GM15510 (cell line): Measurements from ENCODE around the gene TRH.

ENCODE experiments used
- POLR2A ChIP-seq: IDR thresholded peaks from 3 replicates; pipeline ENCODE4 v1.6.1; 2011; ENCODE audit warnings: borderline replicate concordance; ENCODE audit not compliant: insufficient read length; ENCODE audit errors: extremely low read depth

TRH gene

GRCh38 chr3:129952556-129953355 lies 21.8 kb upstream of the TRH start:
- TF ChIP-seq POLR2A, result no peak

GRCh38 chr3:129953621-129954020 lies 20.9 kb upstream of the TRH start:
- no peak for TF ChIP-seq POLR2A

GRCh38 chr3:129954514-129954913 lies 20.0 kb upstream of the TRH start:
- no peak for TF ChIP-seq POLR2A

DNA sequence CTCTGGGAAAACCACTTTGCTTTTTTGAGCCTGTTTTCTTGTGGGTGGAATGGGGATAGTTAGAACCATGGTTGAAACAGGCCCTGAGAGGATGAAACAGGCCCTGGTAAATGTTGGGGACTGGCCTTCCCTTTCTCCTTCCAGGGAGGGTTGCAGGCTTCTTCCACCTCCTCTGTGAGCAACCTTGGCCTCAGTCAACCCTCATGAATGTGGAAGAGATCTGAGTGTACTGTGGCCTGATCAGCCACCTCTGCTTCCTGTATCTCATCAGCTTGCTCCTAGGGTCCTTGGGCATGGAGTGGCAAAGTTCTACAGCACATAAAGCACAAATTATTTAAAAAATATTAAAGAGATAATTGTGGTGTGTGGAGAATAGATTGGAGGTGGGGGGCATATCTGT lies 17.6 kb upstream of the TRH start:
- no peak for TF ChIP-seq POLR2A

DNA sequence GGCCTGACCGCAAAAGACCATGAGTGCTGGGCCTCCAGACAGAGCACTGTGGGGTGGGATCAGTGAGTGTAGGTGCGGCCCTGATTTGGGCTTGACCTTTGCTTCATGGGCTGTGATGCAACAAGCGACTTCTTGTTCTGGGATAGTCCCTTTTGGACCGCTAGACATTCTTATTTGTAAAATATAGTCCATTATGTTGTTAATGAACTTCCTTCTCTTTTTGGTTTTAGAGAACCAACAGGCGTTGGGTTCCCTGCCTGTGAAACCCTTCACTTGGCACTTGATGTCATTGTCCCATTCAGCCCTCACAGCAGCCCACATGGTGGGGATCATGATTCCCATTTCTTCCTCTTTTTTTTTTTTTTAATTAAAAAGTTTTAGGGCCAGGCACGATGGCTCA lies 15.8 kb upstream of the TRH start:
- TF ChIP-seq POLR2A, result no peak

GRCh38 chr3:129961141-129961541 lies 13.4 kb upstream of the TRH start:
- TF ChIP-seq POLR2A, result no peak

- TF ChIP-seq POLR2A, result no peak
Observed at GRCh38 chr3:129962600-129962999, 11.9 kb upstream of the TRH start.

- TF ChIP-seq POLR2A, result no peak
Observed at GRCh38 chr3:129965937-129966336, 8.6 kb upstream of the TRH start.

- no peak for TF ChIP-seq POLR2A
Observed at GRCh38 chr3:129966876-129967275, 7.6 kb upstream of the TRH start.

- no peak for TF ChIP-seq POLR2A
Observed at GRCh38 chr3:129967761-129968160, 6.8 kb upstream of the TRH start.

GRCh38 chr3:129971351-129972052 lies 3.0 kb upstream of the TRH start:
- no peak for TF ChIP-seq POLR2A

- TF ChIP-seq POLR2A, result no peak
Observed at GRCh38 chr3:129972301-129972700, 2.2 kb upstream of the TRH start.

DNA sequence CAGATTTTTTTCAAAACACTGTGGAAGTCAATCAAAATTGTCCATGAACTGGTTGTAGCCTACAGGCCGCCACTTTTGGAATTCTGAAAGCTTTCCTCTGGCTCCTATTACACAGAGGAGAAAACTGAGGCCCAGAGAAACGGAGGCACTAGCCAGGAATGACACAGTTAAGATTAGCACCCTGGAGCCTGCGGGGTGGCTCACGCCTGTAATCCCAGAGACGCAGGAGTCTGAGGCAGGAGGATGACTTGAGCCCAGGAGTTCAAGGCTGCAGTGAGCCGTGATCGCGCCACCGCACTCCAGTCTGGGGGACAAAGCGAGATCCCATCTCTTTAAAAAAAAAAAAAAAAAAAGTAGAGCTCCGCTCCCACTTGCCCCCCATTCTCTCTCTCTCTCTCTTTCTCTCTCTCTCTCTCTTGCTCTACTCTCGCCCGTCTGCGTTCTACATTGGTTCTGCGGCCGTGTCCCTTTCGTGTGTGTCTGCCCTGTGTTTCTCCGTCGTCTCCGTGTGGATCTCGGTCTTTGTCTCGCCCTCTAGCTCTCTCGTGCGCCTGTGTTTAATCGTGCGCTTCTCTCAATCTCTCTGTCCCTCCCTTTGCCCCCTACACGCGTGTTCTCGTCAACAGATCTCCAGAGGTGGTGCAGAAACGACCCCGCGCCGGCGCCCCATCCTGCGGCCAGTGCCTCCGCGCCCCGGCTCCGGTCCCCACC lies 512 bp upstream of the TRH start:
- no peak for TF ChIP-seq POLR2A

- TF ChIP-seq POLR2A, result no peak
Observed at GRCh38 chr3:129974833-129975704, 549 bp downstream of the TRH start.

DNA sequence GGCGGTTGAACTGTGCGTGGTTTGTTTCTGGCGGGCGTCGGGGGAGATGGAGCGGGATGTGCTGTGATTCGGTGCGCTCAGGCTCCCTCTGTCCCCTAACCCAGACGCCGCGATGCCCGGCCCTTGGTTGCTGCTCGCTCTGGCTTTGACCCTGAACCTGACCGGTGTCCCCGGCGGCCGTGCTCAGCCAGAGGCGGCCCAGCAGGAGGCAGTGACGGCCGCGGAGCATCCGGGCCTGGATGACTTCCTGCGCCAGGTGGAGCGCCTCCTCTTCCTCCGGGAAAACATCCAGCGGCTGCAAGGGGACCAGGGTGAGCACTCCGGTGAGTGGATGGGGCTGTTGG lies 1.2 kb downstream of the TRH start:
- TF ChIP-seq POLR2A, result no peak
